Transverse colon (tissue), 4 donors: Measurements from ENCODE around the gene MTO1. TPM values are rescaled to one million over a fixed set of nuclear protein-coding genes. Genes with fewer than 3 reads are reported as not detected.

Experiments
- DNase-seq: peaks from one replicate; pipeline ENCODE4 v3.0.0-alpha.2; 2019
- H3K27ac ChIP-seq, 4 donors: fragments of 200-600 bp; sonication (generic); 2 replicates each; pipeline ENCODE4 v1.5.1; 2016 to 2018; ENCODE audit warnings: inconsistent platforms in 4 of 4
- H3K27me3 ChIP-seq: fragments of 200-600 bp; sonication (generic); 2 replicates; pipeline ENCODE4 v1.5.1; 2017; ENCODE audit warnings: inconsistent platforms
- H3K36me3 ChIP-seq, 4 donors: fragments of 200-600 bp; sonication (generic); 2 replicates each; pipeline ENCODE4 v1.5.1; 2017 to 2019; ENCODE audit warnings: inconsistent platforms in 4 of 4
- H3K4me1 ChIP-seq, 4 donors: fragments of 200-600 bp; sonication (generic); 2 replicates each; pipeline ENCODE4 v1.5.1; 2017 to 2020; ENCODE audit warnings: inconsistent platforms in 4 of 4
- H3K4me3 ChIP-seq, 4 donors: fragments of 200-600 bp; sonication (generic); 1 replicate in 1 of 4; 2 replicates in 3 of 4; pipeline versions ENCODE4 v1.5.1 to v1.6.1; 2017 to 2019; ENCODE audit warnings: inconsistent platforms in 4 of 4
- H3K9me3 ChIP-seq, 2 donors: fragments of 200-600 bp; sonication (generic); 2 replicates each; pipeline ENCODE4 v1.5.1; 2017 to 2019; ENCODE audit warnings: inconsistent platforms in 2 of 2
- POLR2AphosphoS5 ChIP-seq, 3 donors: sonication (generic); formaldehyde crosslinking; IDR thresholded peaks; one replicate each; pipeline ENCODE4 v1.6.1; 2016; ENCODE audit warnings: antibody characterized with exemption in 3 of 3
- WGBS, 2 donors: methylation state at CpG; one replicate each; pipeline ENCODE4 v1.1.5; 2018; ENCODE audit warnings: low coverage in 1 of 2; 5-methylcytosine and 5-hydroxymethylcytosine counted together
- in situ Hi-C, 4 donors: fragments of 200-750 bp; cut with MboI; loops; one replicate each; pipeline versions ENCODE4 v1.15.0 to v1.15.1; 2017; ENCODE audit warnings: low sequenced_read_pairs in 3 of 4, low pct_ligation_motif_present in 1 of 4, low pct_unique_long_range_greater_than_20kb in 1 of 4
- intact Hi-C: fragments of 100-400 bp; cut with DNase I; formaldehyde crosslinking; loops from one replicate; pipeline ENCODE4 v1.15.1; 2023; ENCODE audit warnings: low total_unique reads
- small RNA-seq, 4 donors: library from RNA; depleted of rRNA; stranded (forward); fragments of <200 nt; gene quantifications; one replicate each; pipeline ENCODE3, GENCODE V24; 2016
- total RNA-seq, 4 donors: library from RNA; depleted of rRNA; stranded (reverse); fragments of >200 nt; gene quantifications; one replicate each; pipeline ENCODE4 v1.1.0, GENCODE V29; 2016

Gene MTO1
- total RNA-seq, 4 donors from 2014 or later, result 9.6 to 27.7 (median 22.2) TPM

DNA sequence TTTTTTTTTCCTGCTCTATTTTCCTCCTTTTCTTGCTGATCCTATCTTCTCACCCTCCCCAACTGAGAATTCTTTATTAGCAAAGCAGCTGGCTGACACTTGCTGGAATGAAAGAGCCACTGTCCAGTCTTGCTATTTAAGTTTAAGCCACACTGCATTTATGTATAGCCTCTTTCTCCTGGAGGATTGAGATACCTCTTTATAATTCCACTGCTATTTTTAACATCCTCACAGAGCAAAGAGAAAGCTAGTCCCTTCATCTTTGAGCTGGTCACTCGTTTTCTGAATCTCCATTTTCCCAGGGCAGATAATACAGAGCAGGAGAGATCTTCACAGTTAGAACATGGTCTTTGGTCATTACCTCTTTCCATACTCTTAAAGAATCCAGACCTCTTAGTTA is 95.3 kb downstream of the MTO1 start:
- H3K9me3 ChIP-seq, result no peaks in the 10 kb centered on the region
- 50 to 63% methylated on average over 1 of the region's 1 CpG for WGBS, 2 donors
- in situ Hi-C loops, result no loop called here
- H3K4me3 ChIP-seq, result no peak overlapping the region
- no peaks in the 10 kb centered on the region for H3K27me3 ChIP-seq
- intact Hi-C loops, result no loop called here
- H3K36me3 ChIP-seq, result no peaks in the 10 kb centered on the region
- DNase-seq, result no peak
- H3K4me1 ChIP-seq, result no peaks in the 10 kb centered on the region
- no peak overlapping the region for H3K27ac ChIP-seq
- TF ChIP-seq POLR2AphosphoS5 (IDR thresholded peaks at IDR 0.05), result no peak

Small RNA genes within 50 kb of the gene (small RNA-seq; reads per million reads assigned to genes)
- gene AL603910.2, result 0 reads per million in 4 donors
- 0 to 0.55 (median 0) reads per million in 4 donors for gene RN7SL827P
- 0 reads per million in 4 donors for gene RNU6-975P

Other genes with a start within 250 kb of the MTO1 start
- gene KHDC1L, start 236.2 kb upstream of the MTO1 start, total RNA-seq, result not detected
- 1 to 10 TPM in 2 of 4 donors, not detected in 2; 1.1 to 2.1 TPM for gene KHDC1, start 198.5 kb upstream of the MTO1 start, total RNA-seq
- gene DPPA5, start 107.5 kb upstream of the MTO1 start, total RNA-seq, result not detected
- gene KHDC3L, start 99.1 kb upstream of the MTO1 start, total RNA-seq, result not detected
- not detected for gene OOEP, start 91.8 kb upstream of the MTO1 start, total RNA-seq
- 1 to 10 TPM in 2 of 4 donors, not detected in 2; 1.2 to 2.6 TPM for gene DDX43, start 66.9 kb upstream of the MTO1 start, total RNA-seq
- gene CGAS, start 9.4 kb upstream of the MTO1 start, total RNA-seq, result 10 to 100 TPM in 1 of 4 donors, 1 to 10 TPM in 3; 1.8 to 11.2 (median 4.0) TPM
- gene EEF1A1, start 59.3 kb downstream of the MTO1 start, total RNA-seq, result 1,000 to 10,000 TPM; 2,654 to 8,743 (median 5,443) TPM
- 10 to 100 TPM; 13.7 to 57.3 (median 32.8) TPM for gene SLC17A5, start 192.3 kb downstream of the MTO1 start, total RNA-seq
- gene CD109, start 234.5 kb downstream of the MTO1 start, total RNA-seq, result 1 to 10 TPM; 1.9 to 7.4 (median 4.8) TPM